Pericardium fibroblast (primary cell): ENCODE measurements around the gene CASZ1. TPM values are rescaled to one million over a fixed set of nuclear protein-coding genes. Genes with fewer than 3 reads are reported as not detected.

Source experiments
- total RNA-seq: library from RNA; depleted of rRNA; stranded (reverse); fragments of >200 nt; gene quantifications from 2 replicates; pipeline ENCODE4 v1.2.3, GENCODE V29; 2015

Gene CASZ1
- total RNA-seq, result under 0.01 and 0.12 TPM in 2 replicates

DNA sequence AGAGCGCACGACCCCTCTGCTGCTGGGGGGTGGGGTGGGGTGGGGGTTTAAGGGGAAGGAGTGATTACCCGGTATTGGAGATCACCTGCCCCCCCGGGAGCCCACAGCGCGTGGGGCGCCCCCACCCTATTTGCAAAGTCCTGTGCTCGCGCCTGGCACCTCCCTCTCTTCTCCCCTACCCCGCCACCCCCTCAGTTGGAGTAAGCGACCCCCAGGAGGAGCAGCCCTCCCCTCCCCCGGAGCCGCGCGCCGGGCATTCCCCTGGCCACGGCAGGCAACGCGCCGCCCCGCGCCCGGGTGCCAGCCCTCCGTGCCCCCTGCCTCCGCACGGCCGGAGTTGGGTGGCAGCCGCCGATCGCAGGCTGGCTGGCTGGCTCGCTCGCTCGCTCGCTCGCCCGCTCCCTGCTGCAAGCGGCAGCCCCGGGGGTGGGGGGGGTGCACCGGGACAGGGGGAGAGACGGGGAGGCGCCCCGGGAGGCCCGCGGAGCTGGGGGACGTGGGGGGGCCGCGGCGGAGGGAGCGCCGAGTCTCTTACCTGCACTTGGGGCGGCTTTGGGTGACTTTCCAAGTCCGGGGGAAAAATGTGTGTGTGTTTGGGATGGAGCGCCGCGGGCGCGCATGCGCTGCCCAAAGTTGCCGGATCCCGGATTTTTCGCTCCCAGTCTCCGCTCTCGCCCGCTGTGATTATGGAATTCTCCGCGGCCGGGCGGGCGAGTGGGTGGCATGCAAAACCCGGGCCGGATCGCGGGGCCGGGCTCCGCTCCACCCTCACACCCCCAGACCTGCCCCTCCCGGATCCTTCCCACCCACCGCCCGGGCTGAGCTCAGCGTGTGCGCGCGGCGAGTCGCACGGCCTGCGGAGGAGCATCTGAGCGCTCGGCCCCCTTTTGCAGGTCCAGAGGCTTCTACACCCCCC lies at the start of gene CASZ1:
TSS of gene CASZ1 (minus strand) at position 618 of the 916 bp plus-strand sequence. CDS start 102,757 bp downstream, outside the sequence.

Other genes with a start within 250 kb of the CASZ1 start
- 31.5 and 36.3 TPM in 2 replicates for gene TARDBP, start 216.0 kb upstream of the CASZ1 start, total RNA-seq